B cell (primary cell): Measurements from ENCODE around the gene MSX1. TPM values are rescaled to one million over a fixed set of nuclear protein-coding genes. Genes with fewer than 3 reads are reported as not detected.

Source experiments
- ATAC-seq: fragments of 200-7000 bp; cut with Tn5 transposase; one replicate; pipeline ENCODE4 v1.10.0; 2021; ENCODE audit warnings: low read depth, mild to moderate bottlenecking, moderate number of reproducible peaks, moderate library complexity
- CTCF ChIA-PET: fragments of 350-600 bp; sonication (Branson Sonifier 250); formaldehyde crosslinking; loops from one replicate; lab custom pipeline; 2021; ENCODE audit warnings: antibody characterized with exemption, inconsistent platforms; lab: Charles Lee
- POLR2A ChIA-PET: fragments of 350-600 bp; sonication (Branson Sonifier 250); formaldehyde crosslinking; loops from one replicate; lab custom pipeline; 2021; ENCODE audit warnings: antibody characterized with exemption; lab: Charles Lee
- DNase-seq: peaks from one replicate; pipeline ENCODE4 v3.0.0; 2013
- H2AFZ ChIP-seq: 2 replicates; pipeline ENCODE4 v1.6.1; 2012; ENCODE audit warnings: mild to moderate bottlenecking, low read depth, low read length; ENCODE audit not compliant: insufficient read depth, poor library complexity, severe bottlenecking
- H3K27ac ChIP-seq, 2 donors: 1 replicate in 1 of 2; 2 replicates in 1 of 2; pipeline ENCODE4 v1.5.1; 2012 to 2013; ENCODE audit warnings: low read length in 2 of 2, mild to moderate bottlenecking in 2 of 2, moderate library complexity in 1 of 2
- H3K27me3 ChIP-seq, 4 experiments: fragments of 200-600 bp in 1 of 4; sonication (generic) in 1 of 4; replicated peaks in 1 of 4; 1 replicate in 2 of 4; 2 replicates in 2 of 4; pipeline versions ENCODE4 v1.6.1 to v1.7.0; 2013 to 2016; ENCODE audit warnings: low read length in 3 of 4, mild to moderate bottlenecking in 2 of 4, mixed read lengths in 1 of 4, moderate library complexity in 1 of 4; ENCODE audit not compliant: insufficient read depth in 4 of 4, control insufficient read depth in 3 of 4; ENCODE audit errors: control extremely low read depth in 1 of 4
- H3K36me3 ChIP-seq, 2 experiments: replicated peaks in 1 of 2; 1 replicate in 1 of 2; 2 replicates in 1 of 2; pipeline versions ENCODE4 v1.6.1 to v1.7.1; 2013; ENCODE audit warnings: low read length in 1 of 2; ENCODE audit not compliant: insufficient read depth in 2 of 2, control insufficient read depth in 1 of 2; ENCODE audit errors: control extremely low read depth in 1 of 2, extremely low read depth in 1 of 2
- H3K4me1 ChIP-seq, 2 donors: fragments of 200-600 bp in 1 of 2; sonication (generic) in 1 of 2; 1 replicate in 1 of 2; 2 replicates in 1 of 2; pipeline versions ENCODE4 v1.5.1 to v1.6.1; 2013 to 2017; ENCODE audit warnings: low read length in 2 of 2; ENCODE audit not compliant: control insufficient read depth in 2 of 2, insufficient read depth in 2 of 2
- H3K4me2 ChIP-seq: replicated peaks from 2 replicates; pipeline ENCODE3; 2012; ENCODE audit warnings: mild to moderate bottlenecking, low read depth, low read length; ENCODE audit not compliant: poor library complexity, severe bottlenecking
- H3K4me3 ChIP-seq, 5 experiments: fragments of 200-600 bp in 1 of 5; sonication (generic) in 1 of 5; 1 replicate in 3 of 5; 2 replicates in 2 of 5; pipeline versions ENCODE4 v1.5.1 to v1.7.0; 2011 to 2016; ENCODE audit warnings: low read length in 4 of 5, mild to moderate bottlenecking in 4 of 5, low read depth in 2 of 5, control low read depth in 1 of 5, moderate library complexity in 1 of 5; ENCODE audit not compliant: insufficient read depth in 1 of 5; ENCODE audit errors: control extremely low read depth in 1 of 5, extremely low read depth in 1 of 5
- H3K79me2 ChIP-seq: fragments of 200-600 bp; sonication (generic); one replicate; pipeline ENCODE4 v1.6.0; 2016; ENCODE audit warnings: low read length; ENCODE audit not compliant: control insufficient read depth, insufficient read depth
- H3K9ac ChIP-seq: fragments of 200-600 bp; sonication (generic); 2 replicates; pipeline ENCODE4 v1.6.1; 2017; ENCODE audit warnings: mild to moderate bottlenecking, low read length, moderate library complexity
- H3K9me3 ChIP-seq, 3 donors: one replicate each; pipeline versions ENCODE4 v1.6.1 to v1.7.1; 2013; ENCODE audit warnings: low read length in 2 of 3; ENCODE audit not compliant: control insufficient read depth in 2 of 3, insufficient read depth in 1 of 3; ENCODE audit errors: control extremely low read depth in 1 of 3
- H4K20me1 ChIP-seq: 2 replicates; pipeline ENCODE4 v1.6.0; 2012; ENCODE audit warnings: mild to moderate bottlenecking, low read length; ENCODE audit not compliant: insufficient read depth, control insufficient read depth, poor library complexity, severe bottlenecking
- H3K27ac Mint-ChIP-seq: one replicate; pipeline ENCODE4 v1.8.0; 2021; ENCODE audit warnings: mixed read lengths
- H3K27me3 Mint-ChIP-seq: one replicate; pipeline ENCODE4 v1.8.0; 2021; ENCODE audit warnings: mixed read lengths
- H3K4me1 Mint-ChIP-seq: one replicate; pipeline ENCODE4 v1.8.0; 2021; ENCODE audit warnings: mixed read lengths
- H3K4me3 Mint-ChIP-seq: one replicate; pipeline ENCODE4 v1.8.0; 2021; ENCODE audit warnings: mixed read lengths
- H3K9me3 Mint-ChIP-seq: one replicate; pipeline ENCODE4 v1.8.0; 2022; ENCODE audit warnings: mixed read lengths; ENCODE audit not compliant: insufficient read depth
- EZH2 ChIP-seq: IDR thresholded peaks from 2 replicates; pipeline ENCODE4 v1.6.1; 2012; ENCODE audit warnings: borderline replicate concordance, low read depth, mild to moderate bottlenecking, moderate library complexity, low read length; ENCODE audit not compliant: insufficient read depth, poor library complexity, severe bottlenecking
- WGBS: methylation state at CpG from one replicate; pipeline ENCODE4 v1.1.5; 2013; ENCODE audit warnings: missing lambda C conversion rate; ENCODE audit not compliant: insufficient coverage; 5-methylcytosine and 5-hydroxymethylcytosine counted together
- intact Hi-C: fragments of 100-400 bp; cut with micrococcal nuclease; formaldehyde crosslinking; loops from one replicate; pipeline ENCODE4 v1.10.0; 2022
- polyA plus RNA-seq: library from polyadenylated mRNA; depleted of rRNA; stranded (reverse); fragments of >200 nt; gene quantifications from 2 replicates; pipeline ENCODE4 v1.2.3, GENCODE V29; 2012
- total RNA-seq, 2 donors: library from RNA; stranded (reverse); fragments of 120-200 nt in 1 of 2; gene quantifications; 1 replicate in 1 of 2; 2 replicates in 1 of 2; pipeline versions ENCODE4 v1.2.3 to v1.2.4, GENCODE V29; 2013 to 2022
- TF ChIP-seq, protein P1 (sequence below): fragments of 200-600 bp; IDR thresholded peaks from one replicate; pipeline ENCODE4 v1.8.0; 2022; ENCODE audit warnings: antibody characterized with exemption, mild to moderate bottlenecking

The MSX1 gene
- total and polyA plus RNA-seq, 2 donors (not counting 1 experiment from before 2014, with no cell fraction given): 0.09 TPM; not detected in 1

GRCh38 chr4:4842476-4843441 lies 16.7 kb upstream of the MSX1 start:
- TF ChIP-seq, protein P1, sequence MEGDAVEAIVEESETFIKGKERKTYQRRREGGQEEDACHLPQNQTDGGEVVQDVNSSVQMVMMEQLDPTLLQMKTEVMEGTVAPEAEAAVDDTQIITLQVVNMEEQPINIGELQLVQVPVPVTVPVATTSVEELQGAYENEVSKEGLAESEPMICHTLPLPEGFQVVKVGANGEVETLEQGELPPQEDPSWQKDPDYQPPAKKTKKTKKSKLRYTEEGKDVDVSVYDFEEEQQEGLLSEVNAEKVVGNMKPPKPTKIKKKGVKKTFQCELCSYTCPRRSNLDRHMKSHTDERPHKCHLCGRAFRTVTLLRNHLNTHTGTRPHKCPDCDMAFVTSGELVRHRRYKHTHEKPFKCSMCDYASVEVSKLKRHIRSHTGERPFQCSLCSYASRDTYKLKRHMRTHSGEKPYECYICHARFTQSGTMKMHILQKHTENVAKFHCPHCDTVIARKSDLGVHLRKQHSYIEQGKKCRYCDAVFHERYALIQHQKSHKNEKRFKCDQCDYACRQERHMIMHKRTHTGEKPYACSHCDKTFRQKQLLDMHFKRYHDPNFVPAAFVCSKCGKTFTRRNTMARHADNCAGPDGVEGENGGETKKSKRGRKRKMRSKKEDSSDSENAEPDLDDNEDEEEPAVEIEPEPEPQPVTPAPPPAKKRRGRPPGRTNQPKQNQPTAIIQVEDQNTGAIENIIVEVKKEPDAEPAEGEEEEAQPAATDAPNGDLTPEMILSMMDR: no peak
- no peak for TF ChIP-seq EZH2
- Histone ChIP-seq H3K9me3 (no peaks in the 10 kb centered on the region), H3K79me2 (no peaks in the 10 kb centered on the region), H3K4me3 (no peak overlapping the region), H3K27me3 (peaks cover 0 to 16% (median 1%) of the 10 kb centered on the region in 4 experiments), H2AFZ (no peak overlapping the region), H3K36me3 (no peaks in the 10 kb centered on the region), H3K4me2 (no peak overlapping the region), H3K27ac (no peak overlapping the region), H3K9ac (no peak overlapping the region), H3K4me1 (peaks cover 0 to 5% of the 10 kb centered on the region in 2 donors), H4K20me1 (no peaks in the 10 kb centered on the region)
- Mint-ChIP-seq H3K4me1 (peaks cover 5% of the 10 kb centered on the region), H3K27me3 (peaks cover 33% of the 10 kb centered on the region), H3K9me3 (no peaks in the 10 kb centered on the region), H3K4me3 (no peak overlapping the region), H3K27ac (no peak overlapping the region)
- no peak for ATAC-seq
- CTCF ChIA-PET: no interaction called here
- POLR2A ChIA-PET: no interaction called here
- 94% methylated on average over 14 of the region's 15 CpGs for WGBS
- DNase-seq: no peak
- intact Hi-C loops: no loop called here
